H1 (cell line): ENCODE data around the gene CYTH1. TPM values are rescaled to one million over a fixed set of nuclear protein-coding genes. Genes with fewer than 3 reads are reported as not detected.

Experiments
- CTCF ChIA-PET: fragments of 300-600 bp; sonication (Branson Sonifier 250); formaldehyde crosslinking; loops from one replicate; lab custom pipeline; 2021; ENCODE audit not compliant: partially characterized antibody; lab: Charles Lee
- POLR2A ChIA-PET: fragments of 300-600 bp; sonication (Branson Sonifier 250); formaldehyde crosslinking; loops from one replicate; lab custom pipeline; 2021; ENCODE audit warnings: inconsistent platforms; ENCODE audit not compliant: partially characterized antibody; lab: Charles Lee
- DNase-seq, 2 experiments: peaks; one replicate each; pipeline versions ENCODE4 v3.0.0 to v3.0.0-alpha.2; 2010 to 2022; ENCODE audit warnings: low spot score in 2 of 2, low read depth in 1 of 2, mixed read lengths in 1 of 2
- FAIRE-seq: peaks from 2 replicates; lab custom pipeline; 2011; peaks lifted over from hg19 to GRCh38; lab: Jason Lieb, UNC
- H2AFZ ChIP-seq: 2 replicates; pipeline ENCODE4 v1.8.1; 2012; ENCODE audit warnings: low read length, inconsistent platforms
- H2AK5ac ChIP-seq: 2 replicates; pipeline ENCODE4 v1.6.1; 2013; ENCODE audit warnings: low read depth, low read length
- H2BK120ac ChIP-seq: replicated peaks from 2 replicates; pipeline ENCODE3; 2013; ENCODE audit warnings: low read depth, low read length, inconsistent platforms
- H2BK12ac ChIP-seq: 2 replicates; pipeline ENCODE4 v1.6.1; 2013; ENCODE audit warnings: low read depth, low read length
- H2BK15ac ChIP-seq: 2 replicates; pipeline ENCODE4 v1.6.1; 2013; ENCODE audit warnings: low read length
- H2BK20ac ChIP-seq: 2 replicates; pipeline ENCODE4 v1.6.1; 2013; ENCODE audit warnings: low read length
- H2BK5ac ChIP-seq: 2 replicates; pipeline ENCODE4 v1.6.1; 2013; ENCODE audit warnings: low read depth, low read length
- H3K14ac ChIP-seq: 2 replicates; pipeline ENCODE4 v1.6.1; 2013; ENCODE audit warnings: inconsistent platforms; ENCODE audit not compliant: insufficient read length
- H3K18ac ChIP-seq: 2 replicates; pipeline ENCODE4 v1.6.1; 2013; ENCODE audit warnings: low read length; ENCODE audit errors: extremely low read depth
- H3K23ac ChIP-seq: 2 replicates; pipeline ENCODE4 v1.6.1; 2013; ENCODE audit warnings: inconsistent platforms; ENCODE audit not compliant: insufficient read length
- H3K23me2 ChIP-seq: 2 replicates; pipeline ENCODE4 v1.6.1; 2013; ENCODE audit warnings: low read depth, low read length
- H3K27ac ChIP-seq: 2 replicates; pipeline ENCODE4 v1.6.1; 2011; ENCODE audit warnings: low read depth, low read length, inconsistent platforms
- H3K27me3 ChIP-seq, 4 experiments: replicated peaks in 1 of 4; 1 replicate in 1 of 4; 2 replicates in 3 of 4; pipeline versions ENCODE4 v1.6.1 to v1.8.1; 2011 to 2013; ENCODE audit warnings: low read length in 3 of 4, mild to moderate bottlenecking in 3 of 4, inconsistent platforms in 2 of 4, mixed read lengths in 2 of 4, moderate library complexity in 1 of 4; ENCODE audit not compliant: control insufficient read depth in 3 of 4, insufficient read depth in 3 of 4; ENCODE audit errors: extremely low read depth in 1 of 4
- H3K36me3 ChIP-seq, 4 experiments: 2 replicates each; pipeline versions ENCODE4 v1.6.1 to v1.8.1; 2011 to 2013; ENCODE audit warnings: mild to moderate bottlenecking in 4 of 4, low read length in 3 of 4, moderate library complexity in 2 of 4, control low read depth in 1 of 4, inconsistent platforms in 1 of 4; ENCODE audit not compliant: insufficient read depth in 4 of 4, control insufficient read depth in 2 of 4
- H3K4ac ChIP-seq: replicated peaks from 2 replicates; pipeline ENCODE3; 2013; ENCODE audit warnings: low read length, low read depth, mixed read lengths, inconsistent platforms; ENCODE audit not compliant: insufficient read length
- H3K4me1 ChIP-seq, 4 experiments: replicated peaks in 1 of 4; 1 replicate in 1 of 4; 2 replicates in 3 of 4; pipeline versions ENCODE4 v1.6.1 to v1.8.1; 2011 to 2013; ENCODE audit warnings: low read length in 3 of 4, inconsistent platforms in 2 of 4, mixed read lengths in 1 of 4; ENCODE audit not compliant: insufficient read depth in 4 of 4, control insufficient read depth in 3 of 4
- H3K4me2 ChIP-seq, 2 experiments: 2 replicates each; pipeline versions ENCODE4 v1.6.1 to v1.8.1; 2011 to 2013; ENCODE audit warnings: low read depth in 2 of 2, low read length in 2 of 2, control low read depth in 1 of 2, inconsistent platforms in 1 of 2, mild to moderate bottlenecking in 1 of 2; ENCODE audit not compliant: insufficient read depth in 1 of 2
- H3K4me3 ChIP-seq, 4 experiments: fragments of 200-600, 300-600 bp in 1 of 4; sonication (generic), shearing (Covaris generic), sonication (Bioruptor Twin) in 1 of 4; 2 replicates each; pipeline versions ENCODE4 v1.5.1 to v1.8.1; 2011 to 2016; ENCODE audit warnings: low read length in 4 of 4, low read depth in 3 of 4, control low read depth in 2 of 4, inconsistent platforms in 2 of 4, mild to moderate bottlenecking in 2 of 4, mixed read lengths in 1 of 4, moderate library complexity in 1 of 4; ENCODE audit not compliant: insufficient read depth in 2 of 4; ENCODE audit errors: extremely low read depth in 1 of 4
- H3K56ac ChIP-seq: replicated peaks from 2 replicates; pipeline ENCODE3; 2013; ENCODE audit warnings: low read depth, mild to moderate bottlenecking, mixed read lengths, low read length, inconsistent platforms; ENCODE audit not compliant: insufficient read length
- H3K79me1 ChIP-seq: 2 replicates; pipeline ENCODE4 v1.6.1; 2013; ENCODE audit warnings: low read depth, low read length, control low read depth
- H3K79me2 ChIP-seq, 2 experiments: 2 replicates each; pipeline versions ENCODE4 v1.6.1 to v1.8.1; 2012 to 2013; ENCODE audit warnings: low read length in 2 of 2, mild to moderate bottlenecking in 2 of 2, inconsistent platforms in 1 of 2; ENCODE audit not compliant: insufficient read depth in 2 of 2, control insufficient read depth in 1 of 2
- H3K9ac ChIP-seq, 4 experiments: replicated peaks in 1 of 4; 1 replicate in 1 of 4; 2 replicates in 3 of 4; pipeline versions ENCODE4 v1.6.1 to v1.8.1; 2011 to 2013; ENCODE audit warnings: low read depth in 3 of 4, low read length in 3 of 4, control low read depth in 2 of 4, mild to moderate bottlenecking in 2 of 4, moderate library complexity in 2 of 4, inconsistent platforms in 1 of 4; ENCODE audit errors: extremely low read depth in 1 of 4
- H3K9me3 ChIP-seq, 2 experiments: 2 replicates each; pipeline versions ENCODE4 v1.6.1 to v1.8.1; 2012 to 2013; ENCODE audit warnings: mild to moderate bottlenecking in 2 of 2, moderate library complexity in 2 of 2, control low read depth in 1 of 2, inconsistent platforms in 1 of 2, low read depth in 1 of 2, low read length in 1 of 2, mixed read lengths in 1 of 2; ENCODE audit not compliant: insufficient read depth in 2 of 2
- H4K20me1 ChIP-seq, 2 experiments: replicated peaks in 1 of 2; 2 replicates each; pipeline versions ENCODE3 to v1.8.1; 2011 to 2013; ENCODE audit warnings: inconsistent platforms in 2 of 2, low read length in 2 of 2, mild to moderate bottlenecking in 1 of 2; ENCODE audit not compliant: insufficient read depth in 2 of 2, control insufficient read depth in 1 of 2
- H4K5ac ChIP-seq: 2 replicates; pipeline ENCODE4 v1.6.1; 2013; ENCODE audit warnings: low read length, low read depth, mixed read lengths, inconsistent platforms; ENCODE audit not compliant: insufficient read length
- H4K8ac ChIP-seq: 2 replicates; pipeline ENCODE4 v1.8.0; 2013; ENCODE audit warnings: mild to moderate bottlenecking, moderate library complexity, low read length, inconsistent platforms; ENCODE audit not compliant: insufficient read depth; ENCODE audit errors: extremely low read depth
- H4K91ac ChIP-seq: replicated peaks from 2 replicates; pipeline ENCODE3; 2013; ENCODE audit warnings: low read length, mixed read lengths, inconsistent platforms; ENCODE audit not compliant: insufficient read length
- BCL11A ChIP-seq, 2 experiments: IDR thresholded peaks; one replicate each; pipeline ENCODE4 v1.6.1; 2011; ENCODE audit warnings: low read depth in 2 of 2, low read length in 2 of 2, mild to moderate bottlenecking in 2 of 2
- BRCA1 ChIP-seq: IDR thresholded peaks from 2 replicates; pipeline ENCODE4 v1.6.1; 2012; ENCODE audit warnings: low read depth, low read length, improper control_type of control experiment
- HDAC2 ChIP-seq, 2 experiments: fragments of 300-600 bp in 1 of 2; sonication (generic) in 1 of 2; IDR thresholded peaks; 2 replicates each; pipeline ENCODE4 v1.6.1; 2011 to 2012; ENCODE audit warnings: low read depth in 2 of 2, low read length in 2 of 2, mild to moderate bottlenecking in 2 of 2, moderate library complexity in 2 of 2, borderline replicate concordance in 1 of 2, inconsistent platforms in 1 of 2
- POU5F1 ChIP-seq: IDR thresholded peaks from 2 replicates; pipeline ENCODE4 v1.6.1; 2011; ENCODE audit warnings: low read depth, mild to moderate bottlenecking, low read length, moderate library complexity
- RAD21 ChIP-seq, 2 experiments: IDR thresholded peaks in 1 of 2; conservative IDR thresholded peaks in 1 of 2; 2 replicates each; pipeline ENCODE4 v1.6.1; 2011; ENCODE audit warnings: low read depth in 2 of 2, low read length in 2 of 2, improper control_type of control experiment in 1 of 2, inconsistent platforms in 1 of 2, mild to moderate bottlenecking in 1 of 2, moderate library complexity in 1 of 2
- RBBP5 ChIP-seq: IDR thresholded peaks from 2 replicates; pipeline ENCODE4 v1.7.1; 2012; ENCODE audit warnings: low read depth, mild to moderate bottlenecking, inconsistent platforms, low read length, moderate library complexity, borderline replicate concordance
- SIRT6 ChIP-seq: IDR thresholded peaks from one replicate; pipeline ENCODE4 v1.7.1; 2012; ENCODE audit warnings: low read length, inconsistent platforms
- SIX5 ChIP-seq: IDR thresholded peaks from 2 replicates; pipeline ENCODE4 v1.6.1; 2011; ENCODE audit warnings: mild to moderate bottlenecking, low read depth, low read length
- TCF12 ChIP-seq: IDR thresholded peaks from 2 replicates; pipeline ENCODE4 v1.6.1; 2011; ENCODE audit warnings: low read depth, mild to moderate bottlenecking, low read length
- WGBS, 2 experiments: shearing (Covaris generic) in 1 of 2; methylation state at CpG; one replicate each; pipeline versions ENCODE4 v1.1.6 to v1.1.7; 2013 to 2015; ENCODE audit warnings: low lambda C conversion rate in 2 of 2, mixed read lengths in 2 of 2, inconsistent platforms in 1 of 2, low coverage in 1 of 2, missing lambda C conversion rate in 1 of 2; ENCODE audit not compliant: insufficient replicate concordance in 2 of 2, insufficient coverage in 1 of 2, insufficient read length in 1 of 2; ENCODE audit errors: extremely low coverage in 1 of 2, missing lambda C conversion rate in 1 of 2; 5-methylcytosine and 5-hydroxymethylcytosine counted together
- polyA plus RNA-seq, 7 experiments: library from polyadenylated mRNA; depleted of rRNA in 3 of 7; stranded (reverse) in 5 of 7; unstranded in 2 of 7; fragments of >200 nt in 5 of 7; fragments of 200-250 nt in 2 of 7; gene quantifications; 1 replicate in 5 of 7; 2 replicates in 1 of 7; 4 replicates in 1 of 7; pipeline versions ENCODE4 v1.2.1 to v1.2.3, GENCODE V29; 2011 to 2013; ENCODE audit warnings: missing spikeins in 2 of 7, mixed read lengths in 2 of 7
- total RNA-seq: library from RNA; stranded (reverse); fragmentation: NEBNext Ultra II Directional; extraction: Animal tissue kit (Norgen Biotek cat#: 25700); gene quantifications from 2 replicates; pipeline ENCODE4 v1.2.1, GENCODE V29; 2021
- TF ChIP-seq, protein P1 (sequence below): IDR thresholded peaks from 2 replicates; pipeline ENCODE4 v1.6.1; 2011; ENCODE audit warnings: low read depth, mild to moderate bottlenecking, low read length; ENCODE audit not compliant: insufficient read depth
- TF ChIP-seq, protein P2 (sequence below): IDR thresholded peaks from 2 replicates; pipeline ENCODE4 v1.6.1; 2012; ENCODE audit warnings: inconsistent platforms
- TF ChIP-seq, protein P3 (sequence below): IDR thresholded peaks from 2 replicates; pipeline ENCODE4 v1.6.1; 2011; ENCODE audit warnings: low read length, improper control_type of control experiment

The CYTH1 gene
- total and polyA plus RNA-seq, 2 of the 8 experiments (the other 6 are each of a cell fraction or from before 2014, with no cell fraction given) = 12.8 to 14.8 TPM

DNA sequence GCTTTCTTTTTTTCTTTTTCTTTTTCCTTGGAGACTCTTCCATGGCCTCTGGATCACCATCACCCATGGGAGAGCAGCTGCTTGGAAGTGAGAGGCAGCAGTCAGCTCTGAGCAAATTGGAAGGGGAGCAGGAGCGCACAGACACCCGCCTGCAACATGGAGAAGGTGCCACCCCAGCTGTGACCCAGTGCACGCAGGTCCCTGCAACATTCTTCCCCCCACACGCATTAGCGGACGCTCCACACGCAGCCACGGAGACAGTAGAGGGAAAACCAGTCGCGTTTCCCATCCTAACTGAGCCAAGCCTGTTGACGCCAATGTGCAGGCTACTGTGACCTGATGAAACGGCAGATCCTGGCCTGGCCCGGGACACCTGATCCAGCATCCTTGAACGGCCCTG lies 20.4 kb upstream of the CYTH1 start:
- DNase-seq = no peak
- Histone ChIP-seq H3K27me3 (no peaks in the 10 kb centered on the region; a peak in 1 of 7 replicates), H3K9me3 (no peaks in the 10 kb centered on the region), H3K36me3 (peaks cover 31 to 63% (median 55%) of the 10 kb centered on the region in 4 experiments), H3K23me2 (no peaks in the 10 kb centered on the region; the same call in 1 of the 2 replicates), H3K14ac (no peak overlapping the region), H3K4me2 (no peak overlapping the region), H3K79me2 (no peaks in the 10 kb centered on the region), H2AK5ac (no peak overlapping the region), H3K56ac (no peak overlapping the region), H2BK5ac (no peak overlapping the region; the same call in 1 of the 2 replicates), H3K27ac (no peak overlapping the region), H3K79me1 (peaks cover 6% of the 10 kb centered on the region; the same call in 1 of the 2 replicates), H2BK120ac (no peak overlapping the region), H3K4ac (no peak overlapping the region), H4K8ac (no peak overlapping the region), H3K23ac (no peak overlapping the region), H2BK20ac (no peak overlapping the region), H4K5ac (no peak overlapping the region), H3K4me3 (no peak overlapping the region), H2BK12ac (no peak overlapping the region), H3K9ac (no peak overlapping the region), H2AFZ (no peak overlapping the region), H4K20me1 (peaks cover 19 to 21% of the 10 kb centered on the region in 2 experiments), H3K18ac (no peak overlapping the region), H2BK15ac (no peak overlapping the region), H4K91ac (no peak overlapping the region), H3K4me1 (no peaks in the 10 kb centered on the region)
- 89% methylated on average over 14 of the region's 14 CpGs; no CpG with 5 or more reads in 1 of the 2 experiments for WGBS, 2 experiments
- ChIA-PET CTCF (interaction anchor here (1.0 kb wide), 1 partner anchor 11 kb away, joined by 3 read pairs; no protein-coding TSS in a partner anchor), POLR2A (no interaction called here)
- FAIRE-seq = no peak
- TF ChIP-seq POU5F1 (no peak), BRCA1 (no peak), BCL11A (IDR thresholded peaks at IDR 0.05; ENCODE audit: low read depth in 2 of 2, low read length in 2 of 2) (no peak), SIX5 (no peak), RBBP5 (no peak), SIRT6 (no peak), TCF12 (no peak), RAD21 (IDR thresholded peaks at IDR 0.05 in 1 of 2, conservative IDR thresholded peaks at IDR 0.05 in 1 of 2; ENCODE audit: low read depth in 2 of 2, low read length in 2 of 2) (no peak), HDAC2 (IDR thresholded peaks at IDR 0.05; ENCODE audit: borderline replicate concordance in 1 of 2, low read depth in 2 of 2, low read length in 2 of 2) (no peak)
- TF ChIP-seq, protein P1, sequence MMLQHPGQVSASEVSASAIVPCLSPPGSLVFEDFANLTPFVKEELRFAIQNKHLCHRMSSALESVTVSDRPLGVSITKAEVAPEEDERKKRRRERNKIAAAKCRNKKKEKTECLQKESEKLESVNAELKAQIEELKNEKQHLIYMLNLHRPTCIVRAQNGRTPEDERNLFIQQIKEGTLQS = no peak
- TF ChIP-seq, protein P2, sequence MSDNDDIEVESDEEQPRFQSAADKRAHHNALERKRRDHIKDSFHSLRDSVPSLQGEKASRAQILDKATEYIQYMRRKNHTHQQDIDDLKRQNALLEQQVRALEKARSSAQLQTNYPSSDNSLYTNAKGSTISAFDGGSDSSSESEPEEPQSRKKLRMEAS = no peak
- TF ChIP-seq, protein P3, sequence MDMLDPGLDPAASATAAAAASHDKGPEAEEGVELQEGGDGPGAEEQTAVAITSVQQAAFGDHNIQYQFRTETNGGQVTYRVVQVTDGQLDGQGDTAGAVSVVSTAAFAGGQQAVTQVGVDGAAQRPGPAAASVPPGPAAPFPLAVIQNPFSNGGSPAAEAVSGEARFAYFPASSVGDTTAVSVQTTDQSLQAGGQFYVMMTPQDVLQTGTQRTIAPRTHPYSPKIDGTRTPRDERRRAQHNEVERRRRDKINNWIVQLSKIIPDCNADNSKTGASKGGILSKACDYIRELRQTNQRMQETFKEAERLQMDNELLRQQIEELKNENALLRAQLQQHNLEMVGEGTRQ = no peak
